Stimulated activated CD8-positive, alpha-beta memory T cell treated with anti-CD3 and anti-CD28 coated beads, Interleukin-4, amount 100 ng/mL, for 48 hours (primary cell): Measurements from ENCODE around the gene CD86.
"Not testable (repeated sequence)": the region's sequence is repeated elsewhere in the genome, so short reads cannot be mapped to it uniquely, and the experiment has no call there.

Source experiments
- DNase-seq: peaks from one replicate; pipeline ENCODE4 v3.0.0-alpha.2; 2020

The CD86 gene, protein sequence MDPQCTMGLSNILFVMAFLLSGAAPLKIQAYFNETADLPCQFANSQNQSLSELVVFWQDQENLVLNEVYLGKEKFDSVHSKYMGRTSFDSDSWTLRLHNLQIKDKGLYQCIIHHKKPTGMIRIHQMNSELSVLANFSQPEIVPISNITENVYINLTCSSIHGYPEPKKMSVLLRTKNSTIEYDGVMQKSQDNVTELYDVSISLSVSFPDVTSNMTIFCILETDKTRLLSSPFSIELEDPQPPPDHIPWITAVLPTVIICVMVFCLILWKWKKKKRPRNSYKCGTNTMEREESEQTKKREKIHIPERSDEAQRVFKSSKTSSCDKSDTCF

DNA sequence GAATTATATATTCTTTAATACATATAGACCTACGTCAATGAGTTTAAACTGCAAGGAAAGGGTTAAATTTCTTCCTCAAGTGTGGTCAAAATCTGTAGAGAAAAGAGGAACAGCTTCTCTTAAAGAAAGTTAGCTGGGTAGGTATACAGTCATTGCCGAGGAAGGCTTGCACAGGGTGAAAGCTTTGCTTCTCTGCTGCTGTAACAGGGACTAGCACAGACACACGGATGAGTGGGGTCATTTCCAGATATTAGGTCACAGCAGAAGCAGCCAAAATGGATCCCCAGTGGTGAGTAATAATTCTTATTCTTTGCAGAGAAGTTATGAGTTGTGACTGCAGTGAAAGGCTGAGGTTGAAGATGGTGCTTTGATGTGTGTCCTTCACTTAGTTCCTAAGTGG, at the start of gene CD86:
TSS of gene CD86 (plus strand) at position 148 of the 400 bp plus-strand sequence. CDS start at position 276, 128 bp downstream.
- no peak for DNase-seq

DNA sequence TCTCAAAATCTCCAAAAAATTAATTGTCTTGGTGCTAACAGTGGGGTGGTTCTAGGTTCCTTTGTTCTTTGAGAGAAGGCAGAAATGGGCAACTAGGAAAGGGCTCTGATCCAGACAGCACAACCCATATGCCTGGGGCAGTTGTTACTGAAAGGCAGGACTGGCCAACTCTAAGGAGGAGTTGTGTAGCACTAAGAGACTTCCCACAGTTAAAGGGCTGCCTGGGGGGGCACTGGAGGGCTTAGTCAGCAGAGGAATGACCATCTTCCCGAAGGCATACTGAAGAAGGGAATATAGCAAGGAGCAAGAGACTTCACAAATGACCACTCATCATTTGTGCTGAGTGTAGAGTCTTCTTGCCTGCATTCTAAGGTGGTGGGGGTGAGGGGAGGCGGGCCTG, 48.9 kb upstream of the CD86 start:
- DNase-seq, result no peak

DNA sequence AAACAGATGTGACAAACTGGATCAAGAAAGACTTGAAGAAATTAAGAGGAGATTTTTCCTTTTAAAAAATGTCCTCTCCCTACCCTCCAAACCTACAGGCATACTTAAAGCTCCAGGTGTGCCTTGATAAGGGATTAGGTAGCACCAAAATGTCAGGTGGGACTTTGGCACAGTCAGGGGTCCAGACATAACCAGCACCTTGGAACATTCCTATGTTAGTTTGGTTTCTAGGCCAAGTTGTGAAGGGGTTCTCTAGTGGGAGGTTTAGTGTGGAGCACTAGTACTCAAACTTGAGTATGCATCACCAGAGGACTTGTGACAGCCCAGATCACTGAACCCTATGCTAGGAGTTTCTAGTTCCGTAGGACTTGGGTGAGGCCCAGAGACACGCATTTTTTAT, 47.0 kb upstream of the CD86 start:
- DNase-seq, result no peak

DNA sequence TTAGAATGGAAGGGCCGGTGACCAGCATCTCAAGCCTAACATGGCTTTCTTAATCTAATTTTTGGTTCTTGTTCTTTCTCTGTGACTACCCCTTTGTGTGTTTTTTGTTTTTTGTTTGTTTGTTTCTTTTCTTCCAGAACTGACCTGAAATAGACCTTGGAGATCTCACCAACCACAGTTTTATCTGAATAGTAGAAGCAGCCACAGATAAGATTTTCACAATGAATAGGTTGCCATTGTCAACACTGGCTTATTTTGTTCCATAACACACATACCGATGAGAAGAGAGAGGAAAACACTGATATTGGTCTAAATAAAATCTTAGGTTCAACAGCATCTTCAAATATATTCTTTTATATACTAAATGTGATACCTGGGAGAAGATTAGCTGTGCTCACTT, 44.7 kb upstream of the CD86 start:
- no peak for DNase-seq

DNA sequence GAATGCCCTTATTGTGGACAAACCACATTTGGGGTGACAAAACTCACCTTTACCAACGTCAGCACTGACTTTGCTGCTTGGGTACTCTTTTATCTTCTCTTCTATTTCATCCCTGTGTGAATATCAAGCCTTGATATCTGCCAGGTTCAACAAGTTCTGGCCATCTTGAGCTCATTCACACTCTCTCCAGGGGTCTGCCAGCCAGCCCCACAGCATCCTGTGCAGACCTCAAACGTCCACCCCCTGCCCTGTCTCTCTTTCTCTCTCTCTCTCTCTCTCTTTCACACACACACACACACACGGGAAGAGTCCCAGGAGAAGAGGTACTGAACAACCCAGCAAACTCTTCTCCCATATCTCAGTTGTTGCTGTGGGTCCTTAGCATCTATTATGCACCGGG, 43.8 kb upstream of the CD86 start:
- no peak for DNase-seq

DNA sequence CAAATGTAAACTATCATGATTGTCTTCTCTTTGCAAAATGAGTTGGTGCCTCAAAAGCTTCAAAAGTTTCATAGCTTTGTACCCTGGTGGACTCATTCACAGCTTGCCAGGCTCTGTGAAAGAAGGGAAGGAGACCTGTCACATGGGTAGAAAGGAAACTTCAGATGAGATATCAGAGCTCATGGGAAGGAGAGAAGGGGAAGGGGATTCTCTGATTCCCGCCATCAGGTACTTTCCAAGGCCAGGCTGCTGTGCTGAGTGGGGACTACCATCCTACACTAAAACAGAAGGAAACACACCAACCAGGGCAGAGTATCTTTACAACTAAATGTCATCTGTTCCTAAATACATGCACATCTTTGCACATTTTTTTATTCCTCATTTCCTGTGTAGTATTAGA, 42.3 kb upstream of the CD86 start:
- DNase-seq, result no peak

DNA sequence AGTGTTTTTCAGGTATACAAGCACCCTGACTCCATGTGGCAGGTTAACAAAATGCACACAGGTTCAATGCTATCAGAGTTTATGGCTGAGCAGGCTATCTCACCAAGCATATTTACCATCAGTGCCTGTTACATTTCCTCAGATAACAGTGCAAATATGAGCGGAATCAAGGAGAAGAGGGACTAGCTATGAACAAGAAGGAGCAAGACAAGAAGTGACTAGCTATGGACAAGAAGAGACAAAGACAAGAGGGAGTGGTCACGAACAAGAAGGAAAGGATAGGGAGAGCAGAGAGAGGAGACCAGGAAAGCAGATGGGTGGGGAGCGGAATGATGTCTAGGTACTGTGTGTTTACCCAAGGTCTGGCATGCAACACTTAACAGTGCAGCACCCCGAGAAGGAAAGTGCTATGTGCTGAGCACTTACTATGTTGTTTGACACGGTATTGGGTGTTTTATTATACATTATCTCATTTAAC, 41.7 kb upstream of the CD86 start:
- no peak for DNase-seq

DNA sequence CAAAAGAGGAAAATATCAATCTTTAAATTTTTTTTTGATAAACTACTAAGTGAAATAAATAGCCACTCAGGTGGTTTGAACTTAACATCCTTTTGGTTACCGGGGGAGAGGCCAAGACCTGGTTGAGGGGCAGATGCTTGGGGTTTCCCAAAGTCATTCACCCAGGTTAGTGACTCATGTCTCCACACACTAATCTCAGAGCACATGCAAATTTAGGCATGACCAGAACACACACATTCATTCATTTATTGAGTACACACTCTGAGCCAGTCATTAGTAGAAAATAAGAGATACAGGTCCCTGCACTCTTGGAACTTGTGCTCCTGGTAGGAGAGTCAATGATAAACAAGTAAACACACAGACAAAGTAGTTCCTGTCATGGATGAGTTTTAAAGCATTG, 40.4 kb upstream of the CD86 start:
- peak; percentile 29 for DNase-seq

DNA sequence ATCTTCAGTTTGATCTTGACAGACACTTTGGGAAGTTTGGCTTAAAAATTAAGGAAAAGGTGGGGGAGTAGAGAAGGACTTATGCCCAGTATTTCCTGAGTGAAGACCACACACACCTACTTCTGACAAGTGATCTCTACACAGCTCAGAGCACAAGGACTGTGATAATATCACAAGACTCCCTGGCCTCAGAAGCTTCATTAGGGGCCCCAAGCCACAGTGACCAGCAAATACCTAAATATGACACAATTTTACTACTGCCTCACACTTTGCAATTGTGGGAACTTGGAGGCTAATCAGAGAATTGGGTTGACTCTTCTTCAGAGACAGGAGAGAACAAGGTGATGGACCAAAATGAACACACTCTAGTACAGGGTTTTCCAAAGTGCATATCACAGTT, 35.7 kb upstream of the CD86 start:
- DNase-seq, result no peak

DNA sequence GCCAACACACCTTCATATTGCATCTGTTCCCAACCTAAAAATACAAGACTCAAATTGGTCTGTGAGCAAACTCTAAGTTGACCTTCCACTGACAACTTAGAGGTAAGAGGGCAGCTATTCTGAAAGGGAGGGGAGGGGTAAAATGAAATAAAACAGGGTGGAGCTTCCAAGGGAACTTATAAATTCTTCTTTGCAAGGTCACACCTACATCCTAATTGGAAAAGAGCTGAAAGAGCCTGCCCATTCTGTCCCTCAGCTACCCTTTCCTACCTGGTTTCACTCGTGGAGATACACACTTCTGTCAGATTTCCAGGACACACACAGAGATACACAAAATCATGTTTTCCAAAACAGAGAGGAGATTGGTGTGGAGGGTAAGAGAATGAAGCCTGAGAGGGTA, 34.1 kb upstream of the CD86 start:
- DNase-seq, result no peak

DNA sequence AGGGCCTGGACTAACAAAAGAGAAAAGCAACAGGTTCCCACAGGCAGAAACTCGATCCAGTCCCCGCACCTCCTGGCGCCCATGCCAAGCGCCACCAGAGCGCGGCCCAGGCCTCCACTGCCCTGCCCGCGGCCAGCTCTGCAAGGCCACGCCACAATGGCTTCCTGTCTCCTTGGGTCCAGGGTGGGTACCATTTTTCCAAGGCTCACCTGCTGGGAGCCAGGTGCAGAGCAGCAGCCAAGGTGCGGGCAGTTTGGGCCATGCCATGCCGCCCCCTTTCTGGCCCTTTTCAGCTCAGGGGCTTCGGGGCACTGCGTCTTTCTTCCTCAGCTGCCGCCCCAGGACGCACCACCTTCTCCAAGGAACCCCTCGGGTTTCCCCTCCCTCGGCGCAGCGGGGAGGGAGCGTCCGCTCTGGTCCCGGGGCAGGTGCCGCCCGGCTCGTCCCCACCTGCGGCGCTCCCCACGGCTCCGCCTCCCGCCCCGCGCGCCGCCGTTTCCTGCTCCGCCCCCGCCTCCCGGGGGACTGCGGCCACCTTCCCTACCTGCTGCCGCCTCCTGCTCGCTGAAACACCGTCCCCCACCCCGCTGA, 33.3 kb upstream of the CD86 start, which contains the start of gene ILDR1:
TSS of gene ILDR1 (minus strand) at position 437 of the 591 bp plus-strand sequence. CDS start at position 267, 170 bp downstream.
- DNase-seq, result peak; percentile 32

DNA sequence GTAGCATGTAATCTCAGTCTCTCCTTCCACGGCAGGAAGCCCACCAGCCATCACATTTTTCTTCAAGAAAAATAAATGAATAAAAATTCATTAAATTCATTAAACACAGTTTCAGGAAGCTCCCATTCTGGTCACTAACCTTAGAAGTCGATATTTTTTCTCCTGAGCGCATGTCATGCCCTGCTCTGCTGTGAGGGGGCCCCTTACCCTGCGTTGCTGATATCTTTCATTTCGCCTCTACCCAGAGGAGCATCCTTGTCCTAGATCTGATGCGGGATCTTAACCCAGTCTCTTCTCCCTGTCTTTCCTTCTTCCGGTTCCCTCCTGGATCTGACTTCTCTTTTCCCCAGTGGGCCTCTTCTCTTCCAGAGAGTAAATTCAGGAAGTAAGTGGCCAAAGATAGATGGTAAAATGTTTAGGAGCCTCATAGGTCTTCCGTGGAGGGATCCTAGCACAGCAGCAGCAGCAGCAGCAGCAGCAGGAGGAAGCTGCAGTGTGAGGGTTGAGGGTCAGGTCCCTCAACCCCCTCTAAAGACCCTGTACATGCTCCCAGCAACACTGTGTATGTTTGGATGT, 31.7 kb upstream of the CD86 start:
- DNase-seq, result no peak

DNA sequence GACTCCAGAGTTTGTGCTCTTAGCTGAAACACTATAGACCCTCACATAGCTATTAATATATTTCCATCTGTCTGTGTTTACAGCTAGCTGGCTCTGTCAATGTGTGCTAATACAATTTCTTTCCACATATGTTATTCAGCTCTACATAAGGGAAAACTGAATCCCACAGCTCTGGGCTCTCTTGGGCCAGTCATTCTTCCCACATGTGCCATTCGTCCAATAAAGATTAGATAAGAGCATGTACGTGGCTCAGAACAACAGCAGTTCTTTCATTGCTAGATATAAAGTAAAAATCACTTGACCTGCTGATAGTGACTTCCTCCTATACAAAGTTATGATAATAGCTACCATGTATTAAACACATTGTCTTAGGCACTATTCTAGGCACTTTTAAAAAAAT, 30.4 kb upstream of the CD86 start:
- DNase-seq, result no peak

DNA sequence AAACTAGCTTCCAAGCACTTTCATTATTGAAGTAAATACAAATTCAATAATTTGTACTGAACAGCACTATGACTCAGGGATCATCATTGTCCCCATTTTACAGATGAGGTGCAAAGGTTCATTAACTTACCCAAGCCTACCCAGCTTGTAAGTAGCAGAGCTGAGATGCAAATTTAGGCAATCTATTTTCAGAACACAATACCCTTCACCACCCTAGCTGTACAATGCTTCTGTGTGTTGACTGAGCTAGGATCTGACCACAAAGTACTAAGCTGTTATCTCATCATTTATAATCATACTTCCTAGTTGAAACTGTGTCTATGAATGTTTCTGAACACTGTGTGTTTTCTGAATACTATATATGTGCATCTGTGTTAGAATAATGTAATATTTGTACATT, 29.9 kb upstream of the CD86 start:
- DNase-seq, result no peak

DNA sequence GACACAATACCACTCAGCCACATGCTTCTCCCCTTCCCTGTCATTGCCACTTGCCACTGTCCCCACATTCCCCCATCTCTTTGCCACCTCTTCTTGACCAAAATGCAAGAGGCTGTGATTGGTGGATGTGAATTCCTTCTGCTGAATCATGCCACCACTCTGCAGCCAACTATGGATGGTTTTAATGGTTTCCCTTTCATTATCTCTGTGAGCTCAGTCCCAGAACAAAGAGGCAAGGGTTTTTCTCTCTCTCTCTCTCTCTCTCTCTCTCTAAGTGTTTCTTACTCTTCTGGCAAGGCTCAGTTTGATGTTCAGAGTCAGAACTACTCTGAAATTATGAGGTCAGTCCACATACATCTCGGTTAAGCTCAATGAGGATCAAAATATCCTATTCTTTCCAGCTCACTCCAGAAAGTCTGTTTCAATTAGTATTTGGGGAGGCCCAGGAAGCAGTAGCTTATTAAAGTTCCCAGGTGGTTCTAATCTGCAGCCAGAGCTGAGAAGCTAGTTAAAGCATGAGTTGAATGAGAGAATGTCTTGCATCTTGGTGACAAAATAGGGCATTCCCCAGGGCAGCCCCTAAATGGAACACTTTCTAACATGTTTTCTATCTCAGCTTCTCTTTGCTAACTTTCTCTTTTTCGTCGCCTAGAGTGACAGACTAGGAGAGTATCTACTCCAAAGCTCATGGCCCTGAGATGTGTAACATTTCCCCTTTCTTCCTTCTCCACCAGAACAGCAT, 24.6 kb upstream of the CD86 start:
- DNase-seq, result no peak

DNA sequence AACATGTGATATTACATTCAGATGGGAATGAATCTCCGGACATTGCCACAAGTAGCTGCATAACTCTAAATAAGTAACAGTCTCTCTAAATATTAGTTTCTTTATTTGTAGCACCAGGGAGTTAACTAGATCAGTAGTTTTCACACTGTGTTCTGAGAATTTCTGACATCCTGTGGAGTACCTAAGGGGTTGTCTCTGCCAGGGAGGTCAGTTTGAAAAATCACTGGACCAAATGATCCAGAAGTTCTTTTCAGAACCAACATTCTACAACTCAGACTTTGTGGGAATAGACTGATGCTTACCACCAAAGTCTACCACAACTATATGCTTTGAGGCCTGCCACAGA, 24.1 kb upstream of the CD86 start:
- no peak for DNase-seq

DNA sequence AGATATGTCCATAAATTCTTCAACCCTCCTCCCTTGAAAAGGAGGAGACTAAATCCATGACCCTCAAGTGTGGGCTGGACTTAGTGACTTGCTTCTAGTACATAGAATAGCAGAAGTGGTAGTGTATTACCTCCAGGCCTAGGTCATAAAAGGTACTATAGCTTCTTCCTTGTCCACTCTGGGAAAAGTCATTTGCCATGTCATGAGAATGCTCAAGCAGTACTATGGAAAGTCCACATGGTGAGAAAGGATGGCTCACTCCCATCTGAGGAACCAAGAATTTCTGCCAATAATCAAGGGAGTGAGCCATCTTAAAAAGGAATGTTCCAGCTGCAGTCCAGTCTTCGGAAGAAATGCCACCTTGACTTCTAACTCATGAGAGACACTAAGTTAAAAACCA, 22.6 kb upstream of the CD86 start:
- no peak for DNase-seq

DNA sequence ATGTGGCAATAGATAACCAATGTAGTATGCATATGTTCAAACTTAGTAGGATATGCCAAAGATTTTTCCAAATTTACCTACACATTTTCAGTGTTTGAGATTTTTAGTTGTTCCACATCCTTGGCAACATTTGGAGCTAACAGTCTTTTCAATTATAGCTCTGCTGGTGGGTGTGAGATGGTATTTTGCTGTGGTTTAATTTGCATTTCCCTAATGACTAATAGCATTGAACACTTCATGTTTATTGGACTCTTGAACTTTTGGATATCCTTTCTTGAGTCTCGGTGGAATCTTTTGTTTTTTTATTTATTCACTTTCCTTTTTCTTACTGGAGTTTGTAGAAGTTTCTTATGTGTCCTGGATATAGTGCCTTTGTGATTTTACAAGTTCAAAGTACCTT, 22.1 kb upstream of the CD86 start:
- no peak for DNase-seq

DNA sequence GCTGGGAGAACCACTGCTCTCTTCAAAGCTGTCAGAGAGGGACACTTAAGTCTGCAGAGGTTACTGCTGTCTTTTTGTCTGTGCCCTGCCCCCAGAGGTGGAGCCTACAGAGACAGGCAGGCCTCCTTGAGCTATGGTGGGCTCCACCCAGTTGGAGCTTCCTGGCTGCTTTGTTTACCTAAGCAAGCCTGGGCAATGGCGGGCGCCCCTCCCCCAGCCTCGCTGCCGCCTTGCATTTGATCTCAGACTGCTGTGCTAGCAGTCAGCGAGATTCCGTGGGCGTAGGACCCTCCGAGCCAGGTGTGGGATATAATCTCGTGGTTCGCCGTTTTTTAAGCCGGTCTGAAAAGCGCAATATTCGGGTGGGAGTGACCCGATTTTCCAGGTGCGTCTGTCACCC, 7.9 kb upstream of the CD86 start:
- not testable (repeated sequence) for DNase-seq

DNA sequence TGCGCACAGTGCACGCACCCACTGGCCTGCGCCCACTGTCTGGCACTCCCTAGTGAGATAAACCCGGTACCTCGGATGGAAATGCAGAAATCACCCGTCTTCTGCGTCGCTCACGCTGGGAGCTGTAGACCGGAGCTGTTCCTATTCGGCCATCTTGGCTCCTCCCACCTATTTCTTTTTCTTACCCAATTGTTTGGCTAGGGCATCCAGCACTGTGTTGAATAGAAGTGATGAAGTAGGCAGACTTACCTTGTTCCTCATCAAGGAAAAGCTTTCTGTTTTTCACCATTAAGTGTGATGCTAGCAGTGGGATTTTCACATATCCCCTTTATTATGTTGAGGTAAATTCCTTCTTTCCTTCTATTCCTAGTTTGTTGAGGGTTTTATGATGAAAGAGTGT, 7.4 kb upstream of the CD86 start:
- DNase-seq, result not testable (repeated sequence)

DNA sequence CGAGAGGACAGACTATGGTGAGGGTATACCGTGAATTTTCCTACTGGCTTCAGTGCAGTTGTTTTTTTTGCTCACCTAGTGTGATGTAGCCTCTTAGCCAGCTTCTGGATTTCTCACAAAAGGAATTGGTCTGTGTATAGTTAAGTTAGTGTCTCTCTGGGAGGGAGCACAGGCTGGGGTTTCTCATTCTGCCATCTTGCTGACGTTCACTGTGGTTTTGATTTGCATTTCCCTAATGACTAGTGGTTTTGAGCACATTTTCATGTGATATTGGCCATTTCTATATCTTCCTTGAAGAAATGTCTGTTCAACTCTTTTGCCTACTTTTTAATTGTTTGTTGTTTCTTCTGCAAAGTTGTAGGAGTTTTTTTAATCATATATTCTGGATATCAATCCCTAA, 2.2 kb upstream of the CD86 start:
- DNase-seq, result no peak

DNA sequence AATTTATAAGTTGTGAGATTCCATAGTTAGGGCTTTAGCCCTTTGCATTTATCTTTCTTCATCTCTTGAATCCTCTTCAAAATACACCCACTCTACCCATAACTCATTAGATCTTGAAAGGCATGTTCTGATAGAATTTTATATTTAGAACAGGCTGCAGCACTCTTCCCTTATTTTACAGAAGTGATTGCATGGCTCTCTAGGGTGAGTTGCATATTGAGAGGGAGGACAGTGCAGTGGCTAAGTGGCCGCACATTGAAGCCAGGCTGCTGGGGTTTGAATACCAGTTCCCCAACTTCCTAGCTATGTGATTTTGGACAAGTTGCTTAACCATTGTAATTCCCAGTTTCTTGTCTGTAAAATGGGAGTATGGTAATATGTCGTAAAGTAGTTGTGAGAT, 2.5 kb downstream of the CD86 start:
- no peak for DNase-seq

DNA sequence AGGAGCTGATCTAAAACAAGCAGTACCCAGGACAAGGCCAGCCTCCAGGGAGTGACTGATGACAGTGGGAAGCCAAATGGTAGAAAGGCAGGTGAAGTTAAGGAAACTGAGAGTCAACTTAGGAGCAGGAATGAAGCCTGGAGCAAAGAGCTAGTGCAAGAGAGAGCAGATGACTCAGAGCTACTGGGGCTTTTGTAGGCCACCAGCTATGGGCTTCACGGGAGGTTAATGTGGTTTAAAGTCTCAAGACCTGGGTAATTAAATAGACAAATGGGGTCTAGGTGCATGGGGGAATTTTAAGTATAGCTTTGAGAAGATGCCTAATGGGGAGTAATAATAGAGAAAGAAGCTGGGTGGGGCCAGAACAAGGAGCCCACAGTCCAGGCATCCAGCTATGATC, 3.1 kb downstream of the CD86 start:
- no peak for DNase-seq
